Fibroblast of the aortic adventitia (primary cell): ENCODE measurements around the gene ANGPTL2. TPM values are rescaled to one million over a fixed set of nuclear protein-coding genes. Genes with fewer than 3 reads are reported as not detected.
A peak's percentile ranks its signal among the peaks of the same experiment; 100 is the strongest.

Experiments used
- DNase-seq: peaks from one replicate; pipeline ENCODE4 v3.0.0-alpha.2; 2010; ENCODE audit warnings: low read depth
- H3K4me3 ChIP-seq: 2 replicates; pipeline ENCODE4 v1.5.1; 2011; ENCODE audit warnings: low read depth, mild to moderate bottlenecking, control low read depth, low read length, moderate library complexity
- total RNA-seq: library from RNA; depleted of rRNA; stranded (reverse); fragments of >200 nt; gene quantifications from 2 replicates; pipeline ENCODE4 v1.2.3, GENCODE V29; 2012; ENCODE audit warnings: low replicate concordance
- TF ChIP-seq, protein P1 (sequence below): IDR thresholded peaks from 2 replicates; pipeline ENCODE4 v1.5.1; 2011; ENCODE audit warnings: mild to moderate bottlenecking, low read length, control low read depth, inconsistent platforms; ENCODE audit not compliant: insufficient read depth

ANGPTL2 gene
- total RNA-seq, 1 donor: 41.0 TPM

GRCh38 chr9:127064335-127064734 is 58.1 kb downstream of the ANGPTL2 start:
- no peak for DNase-seq
- H3K4me3 ChIP-seq: no peak overlapping the region
- TF ChIP-seq, protein P1, sequence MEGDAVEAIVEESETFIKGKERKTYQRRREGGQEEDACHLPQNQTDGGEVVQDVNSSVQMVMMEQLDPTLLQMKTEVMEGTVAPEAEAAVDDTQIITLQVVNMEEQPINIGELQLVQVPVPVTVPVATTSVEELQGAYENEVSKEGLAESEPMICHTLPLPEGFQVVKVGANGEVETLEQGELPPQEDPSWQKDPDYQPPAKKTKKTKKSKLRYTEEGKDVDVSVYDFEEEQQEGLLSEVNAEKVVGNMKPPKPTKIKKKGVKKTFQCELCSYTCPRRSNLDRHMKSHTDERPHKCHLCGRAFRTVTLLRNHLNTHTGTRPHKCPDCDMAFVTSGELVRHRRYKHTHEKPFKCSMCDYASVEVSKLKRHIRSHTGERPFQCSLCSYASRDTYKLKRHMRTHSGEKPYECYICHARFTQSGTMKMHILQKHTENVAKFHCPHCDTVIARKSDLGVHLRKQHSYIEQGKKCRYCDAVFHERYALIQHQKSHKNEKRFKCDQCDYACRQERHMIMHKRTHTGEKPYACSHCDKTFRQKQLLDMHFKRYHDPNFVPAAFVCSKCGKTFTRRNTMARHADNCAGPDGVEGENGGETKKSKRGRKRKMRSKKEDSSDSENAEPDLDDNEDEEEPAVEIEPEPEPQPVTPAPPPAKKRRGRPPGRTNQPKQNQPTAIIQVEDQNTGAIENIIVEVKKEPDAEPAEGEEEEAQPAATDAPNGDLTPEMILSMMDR: no peak

DNA sequence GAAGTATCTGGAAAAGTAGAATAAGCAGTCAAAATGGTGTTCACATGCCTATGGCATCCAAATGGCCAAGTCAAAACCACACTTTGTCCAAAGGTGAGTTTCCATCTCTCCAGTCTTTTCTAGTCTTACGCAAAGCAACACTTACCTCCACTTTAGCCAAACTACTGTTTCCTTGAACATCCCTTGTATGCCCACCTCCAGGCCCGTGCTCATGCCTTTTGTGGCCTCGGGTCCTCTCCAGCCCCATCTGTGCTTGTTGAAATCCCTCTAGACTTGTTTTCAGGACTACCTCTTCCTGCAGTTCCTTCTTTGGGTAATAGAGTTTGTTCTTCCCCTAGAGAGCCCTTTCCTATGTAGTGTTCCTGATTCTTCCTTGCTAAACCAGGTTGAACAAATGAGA is 61.0 kb downstream of the ANGPTL2 start:
- no peak for DNase-seq
- no peak overlapping the region for H3K4me3 ChIP-seq
- TF ChIP-seq, protein P1: no peak

- TF ChIP-seq, protein P1: no peak
- H3K4me3 ChIP-seq: no peak overlapping the region
- peak; percentile 29 for DNase-seq
These were observed 62.6 kb downstream of the ANGPTL2 start for GRCh38 chr9:127059765-127060361.

- TF ChIP-seq, protein P1: no peak
- no peak overlapping the region for H3K4me3 ChIP-seq
- DNase-seq: no peak
These were observed 63.4 kb downstream of the ANGPTL2 start for GRCh38 chr9:127059030-127059429.

DNA sequence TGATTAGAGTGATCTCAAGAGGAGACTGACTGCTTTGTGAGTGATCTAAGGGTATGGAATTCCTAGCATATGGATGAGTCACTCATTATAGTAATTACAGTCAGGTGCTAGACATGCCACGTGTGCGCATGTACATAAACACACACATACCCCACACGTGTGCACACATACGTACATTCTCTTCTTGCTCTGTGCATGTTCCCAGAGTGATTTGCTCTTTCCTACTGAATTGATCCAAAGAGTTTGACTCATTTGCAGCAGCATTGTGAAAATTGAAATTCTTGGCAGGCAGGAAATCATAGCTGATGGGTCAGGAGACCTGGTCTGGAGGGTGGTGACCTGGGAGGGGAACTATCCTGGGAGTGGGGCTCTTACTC is 63.8 kb downstream of the ANGPTL2 start:
- H3K4me3 ChIP-seq: no peak overlapping the region
- TF ChIP-seq, protein P1: no peak
- DNase-seq: peak; percentile 30

DNA sequence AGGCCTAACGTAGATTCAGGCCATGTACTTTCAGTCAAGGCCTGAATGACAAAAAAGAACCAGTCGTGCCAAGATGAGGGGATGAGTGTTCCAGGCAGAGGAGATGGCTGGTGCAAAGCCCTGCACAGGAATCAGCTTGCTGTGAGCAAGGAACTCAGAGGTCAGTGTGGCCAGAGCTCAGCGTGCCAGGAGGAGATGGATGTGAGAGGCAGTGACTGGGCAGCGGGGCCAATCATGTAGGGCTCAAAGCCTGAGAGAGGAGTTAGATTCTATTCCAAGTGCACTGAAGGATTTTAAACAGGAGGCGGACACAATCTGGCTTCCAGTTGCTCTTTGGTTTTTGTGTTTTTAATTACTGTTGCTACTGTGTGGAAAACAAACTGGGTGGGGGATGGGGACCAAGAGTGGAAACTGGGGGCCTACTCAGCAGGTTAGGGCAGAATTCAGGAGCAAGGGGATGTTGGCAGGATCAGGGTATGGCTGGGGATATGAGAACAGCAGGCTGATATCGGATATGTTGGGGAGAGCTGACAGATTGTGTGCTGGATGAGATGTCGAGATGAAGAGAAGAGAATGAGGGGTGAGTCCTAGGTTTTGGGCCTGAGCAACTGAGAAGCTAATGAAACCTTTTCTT is 64.3 kb downstream of the ANGPTL2 start:
- DNase-seq: no peak
- TF ChIP-seq, protein P1: no peak
- no peak overlapping the region for H3K4me3 ChIP-seq
